Stimulated activated CD8-positive, alpha-beta memory T cell treated with anti-CD3 and anti-CD28 coated beads, Interleukin-15, amount 100 ng/mL, for 24 hours (primary cell): Measurements from ENCODE around the gene CAMK2G.
A peak's percentile ranks its signal among the peaks of the same experiment; 100 is the strongest.
"Not testable (repeated sequence)": the region's sequence is repeated elsewhere in the genome, so short reads cannot be mapped to it uniquely, and the experiment has no call there.

ENCODE experiments used
- DNase-seq: peaks from one replicate; pipeline ENCODE4 v3.0.0-alpha.2; 2020; ENCODE audit warnings: low read depth

The CAMK2G gene

GRCh38 chr10:73810735-73811465 lies 63.5 kb downstream of the CAMK2G start:
- peak; percentile 23 for DNase-seq

GRCh38 chr10:73810358-73810734 lies 64.0 kb downstream of the CAMK2G start:
- no peak for DNase-seq

- no peak for DNase-seq
These were observed 65.1 kb downstream of the CAMK2G start for GRCh38 chr10:73809061-73809818.

- DNase-seq = no peak
These were observed 66.1 kb downstream of the CAMK2G start for GRCh38 chr10:73808021-73808815.

GRCh38 chr10:73807471-73807870 lies 66.9 kb downstream of the CAMK2G start:
- DNase-seq = no peak

GRCh38 chr10:73806176-73806950 lies 68.0 kb downstream of the CAMK2G start:
- no peak for DNase-seq

- no peak for DNase-seq
These were observed 70.6 kb downstream of the CAMK2G start for GRCh38 chr10:73803680-73804286.

GRCh38 chr10:73802276-73802991 lies 71.9 kb downstream of the CAMK2G start:
- no peak for DNase-seq

- DNase-seq = no peak
These were observed 73.1 kb downstream of the CAMK2G start for GRCh38 chr10:73801253-73801590.

- no peak for DNase-seq
These were observed 73.6 kb downstream of the CAMK2G start for GRCh38 chr10:73800560-73801252.

- no peak for DNase-seq
These were observed 74.3 kb downstream of the CAMK2G start for GRCh38 chr10:73799899-73800559.

- DNase-seq = no peak
These were observed 75.3 kb downstream of the CAMK2G start for GRCh38 chr10:73798927-73799560.

- DNase-seq = no peak
These were observed 76.3 kb downstream of the CAMK2G start for GRCh38 chr10:73798087-73798486.

GRCh38 chr10:73797324-73798025 lies 76.9 kb downstream of the CAMK2G start:
- DNase-seq = no peak

- no peak for DNase-seq
These were observed 77.6 kb downstream of the CAMK2G start for GRCh38 chr10:73796766-73797165.

- DNase-seq = not testable (repeated sequence)
These were observed 78.3 kb downstream of the CAMK2G start for GRCh38 chr10:73796035-73796434.

GRCh38 chr10:73795491-73795890 lies 78.9 kb downstream of the CAMK2G start:
- DNase-seq = not testable (repeated sequence)

GRCh38 chr10:73793456-73793855 lies 80.9 kb downstream of the CAMK2G start:
- no peak for DNase-seq
